Peyer's patch (tissue), 4 donors: ENCODE data around the gene RBL2. TPM values are rescaled to one million over a fixed set of nuclear protein-coding genes. Genes with fewer than 3 reads are reported as not detected.

Experiments
- DNase-seq, 3 donors: peaks; one replicate each; pipeline ENCODE4 v3.0.0-alpha.2; 2017 to 2019
- H3K27ac ChIP-seq, 4 donors: fragments of 200-600 bp; sonication (generic); one replicate each; pipeline ENCODE4 v1.5.1; 2016 to 2019
- H3K27me3 ChIP-seq, 2 donors: fragments of 200-600 bp; sonication (generic); one replicate each; pipeline ENCODE4 v1.5.1; 2019
- H3K36me3 ChIP-seq, 3 donors: fragments of 200-600 bp; sonication (generic); one replicate each; pipeline ENCODE4 v1.5.1; 2016 to 2019
- H3K4me1 ChIP-seq, 4 donors: fragments of 200-600 bp; sonication (generic); one replicate each; pipeline ENCODE4 v1.5.1; 2016 to 2019
- H3K4me3 ChIP-seq, 4 donors: fragments of 200-600 bp; sonication (generic); 1 replicate in 3 of 4; 2 replicates in 1 of 4; pipeline ENCODE4 v1.5.1; 2016 to 2019; ENCODE audit warnings: mild to moderate bottlenecking in 1 of 4
- H3K9me3 ChIP-seq, 4 donors: fragments of 200-600 bp; sonication (generic); one replicate each; pipeline ENCODE4 v1.5.1; 2016 to 2019; ENCODE audit warnings: mild to moderate bottlenecking in 1 of 4
- POLR2A ChIP-seq, 2 donors: fragments of 450-650 bp; IDR thresholded peaks; one replicate each; pipeline ENCODE4 v1.5.1; 2017; ENCODE audit warnings: antibody characterized with exemption in 2 of 2, mild to moderate bottlenecking in 2 of 2, moderate library complexity in 2 of 2
- total RNA-seq, 4 donors: library from RNA; depleted of rRNA; stranded (reverse); fragments of >200 nt; gene quantifications; one replicate each; pipeline ENCODE4 v1.1.0, GENCODE V29; 2016
- TF ChIP-seq, protein P1 (sequence below), 6 experiments: fragments of 450-650 bp in 4 of 6; fragments of 200-600 bp in 2 of 6; sonication (generic) in 1 of 6; IDR thresholded peaks; one replicate each; pipeline ENCODE4 v1.5.1; 2017 to 2019; ENCODE audit warnings: antibody characterized with exemption in 6 of 6, mild to moderate bottlenecking in 3 of 6, moderate library complexity in 1 of 6

RBL2 gene
- total RNA-seq, 4 donors from 2014 or later: 64.1 to 106 (median 88.4) TPM

DNA sequence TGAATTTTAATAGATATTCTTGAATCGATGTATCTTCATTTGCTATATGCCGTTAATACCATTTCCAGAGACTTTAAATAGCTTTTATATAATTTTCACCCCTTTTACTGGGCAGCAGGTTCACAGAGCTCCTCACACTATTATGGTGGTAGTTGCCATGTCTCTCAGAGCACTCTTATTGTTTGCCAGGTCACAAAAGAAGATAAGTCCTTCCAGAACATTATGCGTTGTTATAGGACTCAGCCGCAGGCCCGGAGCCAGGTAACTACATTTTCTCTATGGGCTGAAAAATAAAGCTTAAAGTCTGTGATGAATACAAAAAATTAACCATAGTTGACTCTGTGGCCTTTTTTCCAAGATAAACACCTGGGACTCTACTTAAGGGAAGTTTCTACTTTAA is 44.7 kb downstream of the RBL2 start:
- H3K27ac ChIP-seq: no peak overlapping the region
- no peaks in the 10 kb centered on the region for H3K9me3 ChIP-seq
- peaks cover 0 to 86% (median 0%) of the 10 kb centered on the region in 3 donors for H3K36me3 ChIP-seq
- no peak overlapping the region for H3K4me3 ChIP-seq
- TF ChIP-seq, protein P1, sequence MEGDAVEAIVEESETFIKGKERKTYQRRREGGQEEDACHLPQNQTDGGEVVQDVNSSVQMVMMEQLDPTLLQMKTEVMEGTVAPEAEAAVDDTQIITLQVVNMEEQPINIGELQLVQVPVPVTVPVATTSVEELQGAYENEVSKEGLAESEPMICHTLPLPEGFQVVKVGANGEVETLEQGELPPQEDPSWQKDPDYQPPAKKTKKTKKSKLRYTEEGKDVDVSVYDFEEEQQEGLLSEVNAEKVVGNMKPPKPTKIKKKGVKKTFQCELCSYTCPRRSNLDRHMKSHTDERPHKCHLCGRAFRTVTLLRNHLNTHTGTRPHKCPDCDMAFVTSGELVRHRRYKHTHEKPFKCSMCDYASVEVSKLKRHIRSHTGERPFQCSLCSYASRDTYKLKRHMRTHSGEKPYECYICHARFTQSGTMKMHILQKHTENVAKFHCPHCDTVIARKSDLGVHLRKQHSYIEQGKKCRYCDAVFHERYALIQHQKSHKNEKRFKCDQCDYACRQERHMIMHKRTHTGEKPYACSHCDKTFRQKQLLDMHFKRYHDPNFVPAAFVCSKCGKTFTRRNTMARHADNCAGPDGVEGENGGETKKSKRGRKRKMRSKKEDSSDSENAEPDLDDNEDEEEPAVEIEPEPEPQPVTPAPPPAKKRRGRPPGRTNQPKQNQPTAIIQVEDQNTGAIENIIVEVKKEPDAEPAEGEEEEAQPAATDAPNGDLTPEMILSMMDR (IDR thresholded peaks at IDR 0.05): no peak
- no peak for TF ChIP-seq POLR2A (IDR thresholded peaks at IDR 0.05)
- H3K4me1 ChIP-seq: no peaks in the 10 kb centered on the region
- no peaks in the 10 kb centered on the region for H3K27me3 ChIP-seq
- DNase-seq: no peak

DNA sequence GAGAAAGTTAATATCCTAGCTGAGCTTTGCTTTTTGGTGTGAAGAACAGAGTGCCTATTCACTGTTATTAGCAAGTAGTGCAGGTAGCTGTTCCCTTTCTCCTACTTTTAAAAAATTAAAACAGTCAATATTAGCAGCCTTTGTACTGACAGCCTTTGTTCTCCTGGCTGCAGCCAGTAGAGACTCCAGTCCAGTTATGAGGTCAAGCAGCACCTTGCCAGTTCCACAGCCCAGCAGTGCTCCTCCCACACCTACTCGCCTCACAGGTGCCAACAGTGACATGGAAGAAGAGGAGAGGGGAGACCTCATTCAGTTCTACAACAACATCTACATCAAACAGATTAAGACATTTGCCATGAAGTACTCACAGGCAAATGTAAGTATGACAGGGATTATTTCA is 46.1 kb downstream of the RBL2 start:
- Histone ChIP-seq H3K36me3 (peaks cover 0 to 88% (median 0%) of the 10 kb centered on the region in 3 donors), H3K27me3 (no peaks in the 10 kb centered on the region), H3K4me1 (no peaks in the 10 kb centered on the region), H3K4me3 (no peak overlapping the region), H3K27ac (no peak overlapping the region), H3K9me3 (no peaks in the 10 kb centered on the region)
- no peak for DNase-seq
- TF ChIP-seq, protein P1 (IDR thresholded peaks at IDR 0.05): no peak

DNA sequence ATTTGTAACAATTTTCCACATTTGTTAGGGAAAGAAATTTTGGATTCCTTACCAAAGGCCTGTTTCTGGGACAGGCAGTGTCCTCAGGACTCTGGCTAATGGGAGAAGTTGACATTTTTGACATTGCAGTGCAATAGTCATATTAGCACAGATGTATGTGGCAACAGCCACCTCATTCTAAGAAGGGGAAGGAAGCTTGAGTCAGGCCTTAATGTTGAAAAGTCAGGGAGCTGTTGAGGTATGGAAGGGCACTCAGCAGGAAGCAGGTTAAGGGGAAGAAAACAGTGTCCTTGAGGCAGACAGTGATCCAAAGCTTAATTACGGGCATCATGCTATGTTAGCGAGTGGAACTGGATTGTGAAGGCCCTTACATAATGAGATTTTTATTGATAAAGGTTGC is 47.9 kb downstream of the RBL2 start:
- H3K9me3 ChIP-seq: peaks cover 0 to 4% (median 0%) of the 10 kb centered on the region in 4 donors
- H3K4me1 ChIP-seq: no peaks in the 10 kb centered on the region
- H3K27ac ChIP-seq: no peak overlapping the region
- no peak for DNase-seq
- H3K27me3 ChIP-seq: no peaks in the 10 kb centered on the region
- H3K4me3 ChIP-seq: no peak overlapping the region
- no peak for TF ChIP-seq POLR2A (IDR thresholded peaks at IDR 0.05)
- TF ChIP-seq, protein P1 (IDR thresholded peaks at IDR 0.05): no peak
- H3K36me3 ChIP-seq: peaks cover 0 to 90% (median 0%) of the 10 kb centered on the region in 3 donors

DNA sequence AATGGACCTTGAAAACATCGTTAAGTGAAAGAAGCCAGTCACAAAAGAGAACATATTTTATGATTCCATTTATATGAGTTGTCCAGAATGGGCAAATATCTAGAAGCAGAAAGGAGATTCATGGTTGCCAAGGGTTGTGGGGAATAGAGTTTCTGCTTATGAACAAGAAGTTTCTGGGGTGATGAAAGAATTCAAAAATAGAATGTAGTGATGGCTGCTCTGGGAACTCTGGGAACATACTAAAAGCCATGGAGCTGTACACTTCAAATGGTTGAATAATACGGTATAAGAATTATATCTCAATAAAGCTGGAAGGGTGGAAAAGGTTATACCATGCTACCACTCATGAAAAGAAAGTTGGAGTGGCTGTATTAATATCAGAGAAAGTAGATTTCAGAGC is 50.3 kb downstream of the RBL2 start:
- no peak for DNase-seq
- H3K36me3 ChIP-seq: peaks cover 0 to 85% (median 0%) of the 10 kb centered on the region in 3 donors
- peaks cover 0 to 4% (median 0%) of the 10 kb centered on the region in 4 donors for H3K9me3 ChIP-seq
- no peaks in the 10 kb centered on the region for H3K27me3 ChIP-seq
- no peaks in the 10 kb centered on the region for H3K4me1 ChIP-seq
- TF ChIP-seq POLR2A (IDR thresholded peaks at IDR 0.05): no peak
- TF ChIP-seq, protein P1 (IDR thresholded peaks at IDR 0.05): no peak
- H3K27ac ChIP-seq: no peak overlapping the region
- H3K4me3 ChIP-seq: no peak overlapping the region

DNA sequence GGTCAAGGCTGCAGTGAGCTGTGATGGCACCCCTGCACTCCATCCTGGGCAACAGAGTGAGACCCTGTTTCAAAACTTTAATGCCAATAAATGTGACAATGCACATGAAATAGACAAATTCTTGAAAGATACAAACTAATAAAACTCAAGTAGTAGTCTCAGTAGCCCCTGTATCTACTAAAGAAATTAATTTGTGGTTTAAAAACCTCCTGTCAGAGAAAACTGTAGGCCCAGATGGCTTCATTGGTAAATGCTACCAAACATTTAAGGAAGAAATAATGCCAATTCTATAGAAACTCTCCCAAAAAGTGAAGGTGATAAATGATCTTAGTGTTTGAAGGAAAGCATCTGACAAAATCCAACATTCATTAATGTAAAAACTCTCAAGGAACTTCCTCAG is 52.0 kb downstream of the RBL2 start:
- no peak for TF ChIP-seq POLR2A (IDR thresholded peaks at IDR 0.05)
- TF ChIP-seq, protein P1 (IDR thresholded peaks at IDR 0.05): no peak
- H3K36me3 ChIP-seq: peaks cover 0 to 85% (median 0%) of the 10 kb centered on the region in 3 donors
- no peaks in the 10 kb centered on the region for H3K4me1 ChIP-seq
- no peak overlapping the region for H3K4me3 ChIP-seq
- no peak for DNase-seq
- H3K27ac ChIP-seq: no peak overlapping the region
- H3K27me3 ChIP-seq: no peaks in the 10 kb centered on the region
- peaks cover 0 to 4% (median 0%) of the 10 kb centered on the region in 4 donors for H3K9me3 ChIP-seq

DNA sequence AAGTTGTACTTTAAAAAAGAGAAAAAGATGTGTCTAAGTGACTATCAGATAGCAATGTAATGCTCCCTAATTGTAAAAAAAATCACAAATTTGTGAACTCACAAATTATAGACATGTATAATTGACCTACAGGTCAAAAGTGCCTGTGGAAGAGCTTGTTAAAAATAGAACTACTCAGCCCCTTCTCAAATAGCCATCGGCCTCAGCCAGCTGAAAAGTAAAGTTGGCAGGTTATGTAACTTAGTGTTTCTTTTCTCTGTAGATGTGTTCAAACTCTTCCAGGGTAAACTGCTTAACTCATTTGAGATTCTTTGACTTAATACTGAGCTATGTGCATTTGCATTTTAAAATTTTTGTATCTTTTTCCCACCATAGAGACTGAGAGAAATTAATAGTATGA is 55.5 kb downstream of the RBL2 start:
- Histone ChIP-seq H3K4me3 (no peak overlapping the region), H3K27me3 (no peaks in the 10 kb centered on the region), H3K4me1 (no peaks in the 10 kb centered on the region), H3K36me3 (peaks cover 0 to 85% (median 0%) of the 10 kb centered on the region in 3 donors), H3K27ac (no peak overlapping the region), H3K9me3 (peaks cover 0 to 4% (median 0%) of the 10 kb centered on the region in 4 donors)
- no peak for DNase-seq
- no peak for TF ChIP-seq POLR2A (IDR thresholded peaks at IDR 0.05)
- TF ChIP-seq, protein P1 (IDR thresholded peaks at IDR 0.05): no peak
